Activated CD4-positive, alpha-beta T cell treated with anti-CD3 and anti-CD28 coated beads, Interleukin-2, Interleukin-6, amounts not matched to agents 100 ng/mL and 50 ng/mL, durations not matched to agents 16 hours and 8 hours (primary cell): ENCODE results near the gene FAM81B.
A peak's percentile ranks its signal among the peaks of the same experiment; 100 is the strongest.
"Not testable (repeated sequence)": the region's sequence is repeated elsewhere in the genome, so short reads cannot be mapped to it uniquely, and the experiment has no call there.

Source experiments
- DNase-seq: peaks from one replicate; pipeline ENCODE4 v3.0.0-alpha.2; 2020

Gene FAM81B

GRCh38 chr5:95390812-95391492 is at the start of gene FAM81B:
TSS of gene FAM81B (plus strand) at chr5:95391366. CDS start at chr5:95391390, 24 bp downstream.
- no peak for DNase-seq

DNA sequence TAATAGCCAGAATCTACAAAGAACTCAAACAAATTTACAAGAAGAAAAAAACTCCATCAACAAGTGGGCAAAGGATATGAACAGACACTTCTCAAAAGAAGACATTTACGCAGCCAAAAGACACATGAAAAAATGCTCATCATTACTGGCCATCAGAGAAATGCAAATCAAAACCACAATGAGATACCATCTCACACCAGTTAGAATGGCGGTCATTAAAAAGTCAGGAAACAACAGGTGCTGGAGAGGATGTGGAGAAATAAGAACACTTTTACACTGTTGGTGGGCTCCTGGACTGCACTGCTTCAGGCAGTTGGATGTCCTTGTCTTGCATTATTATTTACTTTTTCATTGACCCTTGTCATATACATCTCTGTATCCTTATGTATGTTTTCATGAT is 49.7 kb upstream of the FAM81B start:
- DNase-seq, result not testable (repeated sequence)

- DNase-seq, result no peak
These were observed 43.6 kb upstream of the FAM81B start for GRCh38 chr5:95347506-95348120.

GRCh38 chr5:95350631-95351030 is 40.5 kb upstream of the FAM81B start:
- no peak for DNase-seq

- no peak for DNase-seq
These were observed 38.5 kb upstream of the FAM81B start for GRCh38 chr5:95352691-95353090.

DNA sequence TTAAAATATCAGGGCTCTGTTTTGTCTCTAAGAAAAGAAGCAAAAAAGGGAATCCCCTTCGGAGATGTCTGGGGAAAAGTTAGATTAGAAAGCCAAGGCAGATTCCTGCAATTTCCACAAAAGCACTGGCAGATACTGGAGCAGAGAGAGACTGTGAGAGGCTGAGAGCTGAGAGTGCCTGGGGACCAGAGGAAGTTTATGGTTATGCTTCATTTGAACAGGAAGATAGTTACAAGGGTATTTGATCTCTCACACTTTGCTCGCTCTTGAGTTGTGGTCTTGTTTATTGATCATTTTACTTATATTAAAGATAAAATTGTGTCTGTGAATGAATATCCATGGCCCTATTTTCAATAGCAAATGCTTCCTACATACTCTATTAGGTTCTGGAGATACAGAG is 32.8 kb upstream of the FAM81B start:
- no peak for DNase-seq

GRCh38 chr5:95358848-95359247 is 32.3 kb upstream of the FAM81B start:
- no peak for DNase-seq

GRCh38 chr5:95360667-95361066 is 30.5 kb upstream of the FAM81B start:
- not testable (repeated sequence) for DNase-seq

DNA sequence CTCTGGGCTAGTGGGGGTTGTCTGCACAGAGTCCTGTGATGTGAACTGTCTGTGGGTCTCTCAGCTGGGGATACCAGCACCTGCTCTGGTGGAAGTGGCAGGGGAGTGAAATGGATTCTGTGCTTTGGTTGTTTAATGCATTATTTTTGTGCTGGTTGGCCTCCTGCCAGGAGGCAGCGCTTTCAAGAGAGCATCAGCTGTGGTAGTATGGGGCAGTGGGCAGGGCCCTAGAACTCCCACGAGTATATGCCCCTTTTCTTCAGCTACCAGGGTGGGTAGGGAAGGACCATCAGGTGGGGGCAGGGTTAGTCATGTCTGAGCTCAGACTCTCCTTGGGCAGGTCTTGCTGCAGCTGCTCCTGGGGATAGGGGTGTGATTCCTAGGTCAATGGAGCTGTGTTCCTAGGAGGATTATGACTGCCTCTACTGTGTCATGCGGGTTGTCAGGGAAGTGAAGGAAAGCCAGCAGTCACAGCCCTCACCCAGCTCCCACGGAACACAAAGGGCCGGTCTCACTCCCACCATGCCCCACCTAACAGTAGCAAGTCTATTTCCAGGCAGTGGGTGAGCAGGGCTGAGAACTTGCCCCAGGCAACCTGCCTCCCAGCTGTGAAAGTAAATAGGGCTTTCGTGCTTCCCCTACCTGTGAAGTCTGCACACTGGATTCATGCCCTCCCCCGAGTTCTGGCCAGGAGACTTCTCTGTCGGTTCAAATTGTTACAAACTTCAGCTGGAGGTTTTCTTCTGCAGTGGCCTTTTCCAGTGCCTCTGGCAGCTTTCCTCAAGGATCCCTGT is 25.7 kb upstream of the FAM81B start:
- no peak for DNase-seq

DNA sequence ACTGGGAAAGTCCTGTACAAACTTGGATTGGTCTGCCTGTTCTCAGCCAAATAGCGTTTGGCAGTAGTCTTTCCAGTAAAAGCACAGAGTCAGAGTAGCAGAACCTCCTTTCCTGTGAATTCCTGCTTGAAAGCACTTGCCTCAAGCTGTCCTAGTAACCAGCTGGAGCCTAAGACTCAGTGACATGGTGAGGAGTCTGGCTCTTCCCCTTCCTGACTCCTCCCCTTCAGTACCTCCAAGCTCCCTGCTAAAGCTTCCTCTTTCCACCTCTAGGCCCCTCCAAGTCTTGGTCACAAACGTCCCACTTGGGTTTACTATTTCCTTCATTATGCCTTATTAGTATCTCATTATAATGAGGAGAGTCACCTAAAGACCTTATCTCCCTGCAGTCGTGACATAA is 21.4 kb upstream of the FAM81B start:
- DNase-seq, result no peak

DNA sequence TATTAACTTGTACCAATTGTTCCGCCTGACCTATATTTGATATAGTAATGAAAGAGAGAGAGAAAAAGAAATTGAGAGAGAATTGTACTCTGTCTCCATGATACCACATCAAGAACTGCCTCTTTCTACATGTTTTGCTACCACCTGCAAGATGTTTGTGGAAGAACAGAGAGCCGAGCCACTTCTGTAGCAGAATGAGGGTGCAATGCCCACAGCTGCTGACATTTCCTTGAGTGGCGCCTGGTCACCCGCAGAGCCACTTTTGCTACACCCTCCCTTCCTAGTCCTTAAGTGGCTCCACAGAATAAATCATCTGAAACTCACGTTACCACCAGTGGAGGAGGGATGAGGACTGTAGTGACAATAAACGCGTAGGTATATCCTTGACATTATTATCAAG is 17.1 kb upstream of the FAM81B start:
- DNase-seq, result no peak

DNA sequence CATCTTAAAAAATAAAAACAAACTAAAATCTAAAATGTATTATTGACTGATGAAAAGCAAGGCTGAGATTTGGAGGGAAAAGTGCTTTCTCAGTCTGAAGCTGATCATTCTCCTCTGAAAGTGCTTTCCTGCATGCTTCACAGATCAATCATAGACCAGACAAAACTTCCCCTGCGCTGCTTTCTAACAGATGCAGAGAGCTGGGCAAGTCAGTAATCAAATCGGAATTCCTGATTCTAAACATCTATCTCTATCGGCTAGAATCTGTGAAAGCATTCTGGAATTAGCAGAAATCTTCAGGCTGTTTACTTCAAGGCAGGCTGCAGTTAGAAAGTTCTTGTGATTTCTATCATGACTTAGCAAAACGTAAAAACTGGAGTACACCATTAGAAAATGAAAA is 15.6 kb upstream of the FAM81B start:
- DNase-seq, result no peak

DNA sequence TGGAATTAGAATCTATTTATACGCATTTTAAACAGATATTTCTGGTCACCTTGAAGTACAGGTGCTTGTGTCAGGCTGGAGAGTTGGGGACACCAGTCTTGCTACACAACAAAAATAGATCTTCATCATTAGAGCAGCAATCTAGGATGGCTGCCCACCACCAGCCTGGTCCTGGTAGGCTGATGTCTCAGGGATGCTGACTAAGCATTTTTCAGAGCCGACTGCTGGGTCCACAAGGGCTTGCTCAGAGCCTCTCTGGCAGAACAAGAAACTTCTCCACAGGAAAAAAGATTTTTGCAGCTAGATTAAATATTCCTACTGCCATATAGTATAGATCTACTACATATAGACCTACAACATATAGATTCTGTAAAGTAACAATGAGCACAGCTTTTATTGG is 12.0 kb upstream of the FAM81B start:
- DNase-seq, result no peak

DNA sequence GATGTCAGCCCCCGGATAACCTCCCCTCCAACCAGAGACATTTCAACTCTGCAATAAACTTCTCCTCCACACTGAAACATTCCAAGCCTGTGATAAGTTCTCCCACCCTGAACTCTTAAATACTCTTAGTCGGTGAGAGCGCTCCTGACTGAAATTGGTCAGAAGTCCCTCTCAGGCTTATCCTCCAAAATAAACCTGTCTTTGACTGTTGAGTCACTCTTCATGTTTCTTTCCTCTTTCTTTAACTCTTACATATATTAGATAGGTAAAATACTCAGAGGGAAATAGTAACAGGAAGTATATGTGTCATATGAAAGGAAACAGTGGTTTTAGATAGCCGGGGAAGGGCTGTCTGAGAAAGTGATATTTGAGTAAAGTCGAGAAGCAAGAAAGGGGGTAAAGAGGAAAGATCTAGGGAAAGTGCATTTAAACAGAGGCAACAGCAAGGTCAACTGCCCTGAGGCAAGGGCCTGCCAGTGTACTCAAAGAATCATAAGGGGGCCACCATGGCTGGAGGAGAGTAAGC is 11.0 kb upstream of the FAM81B start:
- DNase-seq, result peak; percentile 5

DNA sequence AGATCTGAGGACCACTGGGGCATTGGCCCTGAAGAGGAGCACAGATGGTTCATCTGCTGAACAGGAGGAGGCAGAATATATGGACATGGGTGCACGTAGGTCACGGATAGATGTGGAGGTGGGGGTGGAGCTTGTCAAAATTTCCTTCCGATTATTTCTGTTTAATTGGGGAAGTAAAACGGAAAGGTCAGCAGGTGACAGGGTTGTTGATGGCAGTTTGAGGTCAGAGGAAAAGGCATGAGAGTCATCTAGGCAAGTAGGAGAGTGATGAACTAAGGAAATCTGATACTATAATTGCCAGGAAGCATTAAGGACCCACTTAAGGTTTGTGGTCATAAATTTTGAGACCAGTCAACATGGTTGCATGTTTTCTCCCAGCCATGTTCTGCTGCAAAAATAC is 8.4 kb upstream of the FAM81B start:
- no peak for DNase-seq

- DNase-seq, result no peak
These were observed 6.5 kb upstream of the FAM81B start for GRCh38 chr5:95384485-95385213.

- no peak for DNase-seq
These were observed 5.8 kb upstream of the FAM81B start for GRCh38 chr5:95385334-95385733.

GRCh38 chr5:95391965-95392364 is 799 bp downstream of the FAM81B start:
- DNase-seq, result not testable (repeated sequence)

- DNase-seq, result no peak
These were observed 1.5 kb downstream of the FAM81B start for GRCh38 chr5:95392593-95393182.

- no peak for DNase-seq
These were observed 2.1 kb downstream of the FAM81B start for GRCh38 chr5:95393279-95393678.

DNA sequence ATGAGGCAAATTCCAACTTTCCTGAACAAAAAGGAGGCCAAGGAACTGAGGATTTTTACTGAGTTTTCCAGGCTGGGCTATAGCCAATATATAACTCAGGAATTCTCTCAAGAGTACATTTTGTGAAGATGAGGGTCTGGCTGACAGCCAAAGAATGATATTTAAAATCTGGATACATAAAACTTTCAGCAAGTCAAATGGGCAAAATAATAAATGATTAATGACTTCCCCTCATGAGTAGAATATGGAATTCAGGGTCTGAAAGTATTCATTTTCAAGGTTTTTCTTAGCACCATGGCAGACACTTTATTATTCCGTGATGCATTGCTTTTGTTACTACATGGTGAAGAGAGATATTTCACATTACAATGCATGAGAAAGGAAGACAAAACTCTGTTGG is 7.8 kb downstream of the FAM81B start:
- no peak for DNase-seq

DNA sequence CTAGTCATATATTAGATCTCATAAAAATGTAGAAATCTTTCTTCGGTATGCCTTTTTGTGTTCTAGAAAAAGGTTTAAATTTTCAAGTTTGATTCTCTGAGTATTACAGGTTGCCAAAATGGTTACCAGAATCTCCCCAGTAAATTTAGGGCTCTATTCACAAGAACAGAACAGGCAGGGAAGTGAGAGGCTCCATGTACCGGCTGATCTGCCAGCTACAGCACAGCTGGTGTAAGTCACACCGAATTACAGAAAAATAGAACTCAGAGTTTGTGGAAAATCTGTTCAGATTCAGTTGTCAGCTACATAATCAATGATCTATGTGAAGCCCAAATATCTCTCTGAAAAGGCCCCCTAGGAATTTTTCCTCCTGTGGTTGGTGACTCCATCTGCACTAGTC is 10.5 kb downstream of the FAM81B start:
- no peak for DNase-seq

GRCh38 chr5:95403996-95404395 is 12.8 kb downstream of the FAM81B start:
- DNase-seq, result no peak
